H9 (cell line): ENCODE data around the gene FAM174A. TPM values are rescaled to one million over a fixed set of nuclear protein-coding genes. Genes with fewer than 3 reads are reported as not detected.

Source experiments
- DNase-seq: peaks from one replicate; pipeline ENCODE4 v3.0.0-alpha.2; 2017
- H2AFZ ChIP-seq: one replicate; pipeline ENCODE4 v1.6.1; 2013; ENCODE audit warnings: mild to moderate bottlenecking, low read length, control low read depth, moderate library complexity
- H2AK5ac ChIP-seq: 2 replicates; pipeline ENCODE4 v1.6.1; 2013; ENCODE audit warnings: low read length, control low read depth, mixed read lengths; ENCODE audit not compliant: insufficient read length
- H2BK120ac ChIP-seq: one replicate; pipeline ENCODE4 v1.6.1; 2013; ENCODE audit warnings: low read depth, mild to moderate bottlenecking, low read length, control low read depth, inconsistent platforms; ENCODE audit not compliant: poor library complexity, severe bottlenecking
- H2BK12ac ChIP-seq: 2 replicates; pipeline ENCODE4 v1.6.1; 2013; ENCODE audit warnings: low read length, control low read depth, mixed read lengths, low read depth; ENCODE audit not compliant: insufficient read length
- H2BK15ac ChIP-seq: 2 replicates; pipeline ENCODE4 v1.6.1; 2013; ENCODE audit warnings: low read depth, low read length, control low read depth
- H2BK20ac ChIP-seq: one replicate; pipeline ENCODE4 v1.6.1; 2013; ENCODE audit warnings: low read depth, mild to moderate bottlenecking, low read length, control low read depth, inconsistent platforms; ENCODE audit not compliant: poor library complexity, severe bottlenecking
- H2BK5ac ChIP-seq: 2 replicates; pipeline ENCODE4 v1.6.1; 2013; ENCODE audit warnings: low read length, control low read depth, mixed read lengths; ENCODE audit not compliant: insufficient read length
- H3K14ac ChIP-seq: 2 replicates; pipeline ENCODE4 v1.6.1; 2013; ENCODE audit warnings: low read length, control low read depth; ENCODE audit not compliant: insufficient read depth
- H3K18ac ChIP-seq: 2 replicates; pipeline ENCODE4 v1.6.1; 2013; ENCODE audit warnings: low read depth, mild to moderate bottlenecking, mixed read lengths, low read length, control low read depth; ENCODE audit not compliant: insufficient read length
- H3K23ac ChIP-seq: 2 replicates; pipeline ENCODE4 v1.6.1; 2013; ENCODE audit warnings: low read length, control low read depth, mixed read lengths, low read depth; ENCODE audit not compliant: insufficient read length
- H3K23me2 ChIP-seq: 2 replicates; pipeline ENCODE4 v1.6.1; 2013; ENCODE audit warnings: low read depth, mild to moderate bottlenecking, mixed read lengths, low read length, control low read depth; ENCODE audit not compliant: insufficient read length, poor library complexity, severe bottlenecking
- H3K27ac ChIP-seq: 2 replicates; pipeline ENCODE4 v1.5.1; 2013; ENCODE audit warnings: low read length, control low read depth, mixed read lengths, low read depth; ENCODE audit not compliant: insufficient read length
- H3K27me3 ChIP-seq: 2 replicates; pipeline ENCODE4 v1.6.1; 2013; ENCODE audit warnings: low read length, control low read depth, inconsistent platforms; ENCODE audit not compliant: insufficient read depth
- H3K4ac ChIP-seq: 2 replicates; pipeline ENCODE4 v1.6.1; 2013; ENCODE audit warnings: low read depth, mild to moderate bottlenecking, control low read depth, inconsistent platforms, low read length, moderate library complexity
- H3K4me1 ChIP-seq: 2 replicates; pipeline ENCODE4 v1.6.1; 2013; ENCODE audit warnings: low read length, control low read depth, inconsistent platforms; ENCODE audit not compliant: insufficient read depth
- H3K4me2 ChIP-seq: 2 replicates; pipeline ENCODE4 v1.6.1; 2013; ENCODE audit warnings: low read length, control low read depth, mixed read lengths; ENCODE audit not compliant: insufficient read length, insufficient read depth
- H3K56ac ChIP-seq: 2 replicates; pipeline ENCODE4 v1.6.1; 2013; ENCODE audit warnings: low read depth, mild to moderate bottlenecking, mixed read lengths, low read length, control low read depth; ENCODE audit not compliant: insufficient read length
- H3K79me1 ChIP-seq: 2 replicates; pipeline ENCODE4 v1.6.1; 2013; ENCODE audit warnings: low read depth, mild to moderate bottlenecking, moderate library complexity, low read length, control low read depth, inconsistent platforms; ENCODE audit not compliant: insufficient read depth, poor library complexity, severe bottlenecking
- H3K79me2 ChIP-seq: 2 replicates; pipeline ENCODE4 v1.6.1; 2013; ENCODE audit warnings: low read length, control low read depth, inconsistent platforms; ENCODE audit not compliant: insufficient read depth
- H3K9ac ChIP-seq: 2 replicates; pipeline ENCODE4 v1.6.1; 2013; ENCODE audit warnings: low read length, control low read depth, mixed read lengths; ENCODE audit not compliant: insufficient read length; ENCODE audit errors: extremely low read depth
- H3K9me3 ChIP-seq: one replicate; pipeline ENCODE4 v1.6.1; 2013; ENCODE audit warnings: low read depth, low read length, inconsistent platforms; ENCODE audit not compliant: control insufficient read depth
- H3T11ph ChIP-seq: one replicate; pipeline ENCODE4 v1.6.1; 2013; ENCODE audit warnings: mild to moderate bottlenecking, low read length, control low read depth, inconsistent platforms
- H4K20me1 ChIP-seq: one replicate; pipeline ENCODE4 v1.6.1; 2013; ENCODE audit not compliant: control insufficient read depth, insufficient read length, insufficient read depth
- H4K5ac ChIP-seq: 2 replicates; pipeline ENCODE4 v1.6.1; 2013; ENCODE audit warnings: low read depth, mild to moderate bottlenecking, mixed read lengths, low read length, control low read depth; ENCODE audit not compliant: insufficient read length
- H4K8ac ChIP-seq: replicated peaks from 2 replicates; pipeline ENCODE4 v1.6.1; 2013; ENCODE audit warnings: low read length, control low read depth, mixed read lengths, low read depth; ENCODE audit not compliant: insufficient read length
- H4K91ac ChIP-seq: 2 replicates; pipeline ENCODE4 v1.6.1; 2013; ENCODE audit warnings: low read depth, mild to moderate bottlenecking, moderate library complexity, mixed read lengths, low read length, control low read depth; ENCODE audit not compliant: insufficient read length
- H3K27ac Mint-ChIP-seq, 3 experiments: 2 replicates in 2 of 3; 3 replicates in 1 of 3; pipeline ENCODE4 v1.8.0; 2020 to 2021; ENCODE audit warnings: mixed read lengths in 3 of 3, mild to moderate bottlenecking in 1 of 3, moderate library complexity in 1 of 3
- H3K27me3 Mint-ChIP-seq: 2 replicates; pipeline ENCODE4 v1.8.0; 2021; ENCODE audit warnings: low read depth, mild to moderate bottlenecking, moderate library complexity, mixed read lengths
- H3K36me3 Mint-ChIP-seq, 3 experiments: 2 replicates in 2 of 3; 3 replicates in 1 of 3; pipeline ENCODE4 v1.8.0; 2020 to 2021; ENCODE audit warnings: low read depth in 3 of 3, mixed read lengths in 3 of 3; ENCODE audit not compliant: insufficient read depth in 1 of 3
- H3K4me1 Mint-ChIP-seq, 2 experiments: 2 replicates each; pipeline ENCODE4 v1.8.0; 2020; ENCODE audit warnings: mixed read lengths in 2 of 2
- H3K4me3 Mint-ChIP-seq, 2 experiments: 2 replicates in 1 of 2; 3 replicates in 1 of 2; pipeline ENCODE4 v1.8.0; 2020 to 2021; ENCODE audit warnings: mild to moderate bottlenecking in 2 of 2, mixed read lengths in 2 of 2, moderate library complexity in 1 of 2
- H3K9me3 Mint-ChIP-seq, 2 experiments: 2 replicates in 1 of 2; 3 replicates in 1 of 2; pipeline ENCODE4 v1.8.0; 2020; ENCODE audit warnings: mild to moderate bottlenecking in 2 of 2, mixed read lengths in 2 of 2, moderate library complexity in 1 of 2
- CTCF ChIP-seq: fragments of 200-600 bp; sonication (generic); conservative IDR thresholded peaks from 3 replicates; pipeline ENCODE4 v1.8.0; 2021; ENCODE audit warnings: antibody characterized with exemption, mild to moderate bottlenecking
- WGBS: extraction: QIAGEN DNeasy Blood & Tissue Kit; methylation state at CpG from one replicate; pipeline ENCODE4 v1.1.7; 2013; ENCODE audit warnings: missing lambda C conversion rate, low lambda C conversion rate, mixed read lengths; ENCODE audit not compliant: insufficient read length; ENCODE audit errors: extremely low coverage; 5-methylcytosine and 5-hydroxymethylcytosine counted together
- total RNA-seq: library from RNA; stranded (reverse); gene quantifications from 2 replicates; pipeline ENCODE4 v1.2.1, GENCODE V29; 2021

Gene FAM174A
- total RNA-seq, 1 experiment from 2014 or later: 4.3 TPM

- no peaks in the 10 kb centered on the region for H3K36me3 Mint-ChIP-seq
- no peak overlapping the region for H3K56ac ChIP-seq
- H3K27me3 Mint-ChIP-seq: no peaks in the 10 kb centered on the region
- no peaks in the 10 kb centered on the region for H3K9me3 ChIP-seq
- H2BK120ac ChIP-seq: no peak overlapping the region
- H3K27ac Mint-ChIP-seq: no peak overlapping the region
- H3K79me1 ChIP-seq: no peaks in the 10 kb centered on the region
- H3K4me1 ChIP-seq: no peaks in the 10 kb centered on the region
- H4K20me1 ChIP-seq: no peaks in the 10 kb centered on the region
- H3K18ac ChIP-seq: no peak overlapping the region
- no peak overlapping the region for H3K9ac ChIP-seq
- TF ChIP-seq CTCF: no peak
- no peak overlapping the region for H2AFZ ChIP-seq
- H3T11ph ChIP-seq: no peak overlapping the region
- no peaks in the 10 kb centered on the region for H3K4me1 Mint-ChIP-seq
- no peak overlapping the region for H2BK12ac ChIP-seq
- no peaks in the 10 kb centered on the region for H3K9me3 Mint-ChIP-seq
- H4K91ac ChIP-seq: no peak overlapping the region
- no peak overlapping the region for H3K27ac ChIP-seq
- H3K23ac ChIP-seq: no peak overlapping the region
- WGBS: no CpG with 5 or more reads among the region's 1 CpG
- H3K4me2 ChIP-seq: no peak overlapping the region
- H3K14ac ChIP-seq: no peak overlapping the region
- H2AK5ac ChIP-seq: no peak overlapping the region
- no peak overlapping the region for H2BK5ac ChIP-seq
- H4K8ac ChIP-seq: no peak overlapping the region
- H2BK15ac ChIP-seq: no peak overlapping the region
- H3K4ac ChIP-seq: no peak overlapping the region
- DNase-seq: no peak
- H3K27me3 ChIP-seq: no peaks in the 10 kb centered on the region
- no peaks in the 10 kb centered on the region for H3K79me2 ChIP-seq
- no peak overlapping the region for H3K4me3 Mint-ChIP-seq
- H2BK20ac ChIP-seq: no peak overlapping the region
- no peaks in the 10 kb centered on the region for H3K23me2 ChIP-seq
- no peak overlapping the region for H4K5ac ChIP-seq
Measured at GRCh38 chr5:100598446-100598845, 63.3 kb downstream of the FAM174A start.
